Measurements from ENCODE around the gene PRKACB.

DNA sequence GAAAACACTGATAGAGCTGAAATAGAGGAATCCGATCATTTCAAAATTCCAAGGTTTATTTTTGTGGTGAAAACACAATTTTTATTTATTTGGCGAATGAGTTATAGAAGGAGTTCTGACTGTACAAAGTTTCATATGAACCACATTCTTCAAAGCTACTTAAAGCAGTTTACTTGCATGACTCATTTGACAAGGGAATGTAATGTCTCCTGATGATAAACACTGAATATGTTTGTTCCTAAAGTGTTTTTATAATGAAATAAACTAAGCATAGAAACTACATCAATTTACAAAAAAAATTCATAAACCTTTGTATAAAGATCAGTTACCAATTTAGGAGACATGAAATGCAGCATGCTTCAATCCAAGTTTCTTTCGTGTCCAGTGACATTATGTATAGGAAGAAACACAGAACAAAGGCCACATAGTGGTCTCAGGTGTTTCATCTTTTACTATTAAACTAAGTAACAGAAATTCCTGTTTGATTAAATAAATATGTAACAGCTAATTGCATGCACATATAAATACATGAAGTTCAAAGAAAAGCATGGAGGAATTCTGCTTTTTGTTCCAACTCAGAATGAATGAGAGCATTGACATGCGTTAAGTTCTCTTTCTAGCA lies 2.5 kb downstream of the PRKACB start:
- TF ChIP-seq, protein P1, sequence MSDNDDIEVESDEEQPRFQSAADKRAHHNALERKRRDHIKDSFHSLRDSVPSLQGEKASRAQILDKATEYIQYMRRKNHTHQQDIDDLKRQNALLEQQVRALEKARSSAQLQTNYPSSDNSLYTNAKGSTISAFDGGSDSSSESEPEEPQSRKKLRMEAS (IDR thresholded peaks at IDR 0.05) = no peak
- no peak for TF ChIP-seq GABPA (IDR thresholded peaks at IDR 0.05; ENCODE audit: borderline replicate concordance, insufficient read depth, low read length)
- TF ChIP-seq, protein P2, sequence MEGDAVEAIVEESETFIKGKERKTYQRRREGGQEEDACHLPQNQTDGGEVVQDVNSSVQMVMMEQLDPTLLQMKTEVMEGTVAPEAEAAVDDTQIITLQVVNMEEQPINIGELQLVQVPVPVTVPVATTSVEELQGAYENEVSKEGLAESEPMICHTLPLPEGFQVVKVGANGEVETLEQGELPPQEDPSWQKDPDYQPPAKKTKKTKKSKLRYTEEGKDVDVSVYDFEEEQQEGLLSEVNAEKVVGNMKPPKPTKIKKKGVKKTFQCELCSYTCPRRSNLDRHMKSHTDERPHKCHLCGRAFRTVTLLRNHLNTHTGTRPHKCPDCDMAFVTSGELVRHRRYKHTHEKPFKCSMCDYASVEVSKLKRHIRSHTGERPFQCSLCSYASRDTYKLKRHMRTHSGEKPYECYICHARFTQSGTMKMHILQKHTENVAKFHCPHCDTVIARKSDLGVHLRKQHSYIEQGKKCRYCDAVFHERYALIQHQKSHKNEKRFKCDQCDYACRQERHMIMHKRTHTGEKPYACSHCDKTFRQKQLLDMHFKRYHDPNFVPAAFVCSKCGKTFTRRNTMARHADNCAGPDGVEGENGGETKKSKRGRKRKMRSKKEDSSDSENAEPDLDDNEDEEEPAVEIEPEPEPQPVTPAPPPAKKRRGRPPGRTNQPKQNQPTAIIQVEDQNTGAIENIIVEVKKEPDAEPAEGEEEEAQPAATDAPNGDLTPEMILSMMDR (IDR thresholded peaks at IDR 0.05; ENCODE audit: control extremely low read depth in 1 of 3, insufficient read depth in 1 of 3, low read depth in 1 of 3, low read length in 3 of 3) = no peak

Data from H1 (cell line).